SK-N-SH (cell line): ENCODE data around the gene CREB3L4. TPM values are rescaled to one million over a fixed set of nuclear protein-coding genes. Genes with fewer than 3 reads are reported as not detected.

Experiments used
- CTCF ChIA-PET: fragments of 300-600, 350-600 bp; formaldehyde crosslinking; extraction: SDS; loops from one replicate; lab custom pipeline; 2021; lab: Yijun Ruan, JAX
- POLR2A ChIA-PET: fragments of 350-600 bp; sonication (Branson Sonifier 250); formaldehyde crosslinking; extraction: SDS; loops from one replicate; lab custom pipeline; 2020; ENCODE audit warnings: antibody characterized with exemption, inconsistent platforms; lab: Yijun Ruan, JAX
- DNase-seq: peaks from one replicate; pipeline ENCODE4 v3.0.0; 2012
- H2AFZ ChIP-seq: fragments of 200-600 bp; sonication (generic); 2 replicates; pipeline ENCODE4 v1.8.1; 2016; ENCODE audit warnings: antibody characterized with exemption, mild to moderate bottlenecking, low read depth
- H3F3A ChIP-seq: fragments of 200-600 bp; sonication (generic); replicated peaks from 2 replicates; pipeline ENCODE3; 2016; ENCODE audit warnings: antibody characterized with exemption, mild to moderate bottlenecking; ENCODE audit not compliant: insufficient read depth
- H3K27ac ChIP-seq, 2 experiments: fragments of 200-500 bp in 1 of 2; fragments of 200-600 bp in 1 of 2; sonication (Bioruptor generic) in 1 of 2; sonication (generic), shearing (Covaris generic) in 1 of 2; 2 replicates each; pipeline versions ENCODE4 v1.5.1 to v1.6.1; 2014 to 2016; ENCODE audit warnings: low read depth in 2 of 2, inconsistent platforms in 1 of 2, low read length in 1 of 2, mild to moderate bottlenecking in 1 of 2, mixed read lengths in 1 of 2
- H3K27me3 ChIP-seq: fragments of 200-600 bp; sonication (generic), shearing (Covaris generic); 2 replicates; pipeline ENCODE4 v1.6.1; 2016; ENCODE audit warnings: mixed run types; ENCODE audit not compliant: insufficient read depth
- H3K36me3 ChIP-seq, 2 experiments: fragments of 200-500 bp in 1 of 2; fragments of 200-600 bp in 1 of 2; sonication (Bioruptor generic) in 1 of 2; sonication (generic) in 1 of 2; replicated peaks in 1 of 2; 2 replicates each; pipeline versions ENCODE3 to v1.5.1; 2014 to 2016; ENCODE audit warnings: low read length in 1 of 2, mild to moderate bottlenecking in 1 of 2; ENCODE audit not compliant: insufficient read depth in 2 of 2, control insufficient read depth in 1 of 2
- H3K4me1 ChIP-seq, 2 experiments: fragments of 200-500 bp in 1 of 2; fragments of 200-600 bp in 1 of 2; sonication (Bioruptor generic) in 1 of 2; sonication (generic), shearing (Covaris generic) in 1 of 2; 2 replicates each; pipeline versions ENCODE4 v1.5.1 to v1.6.1; 2014 to 2016; ENCODE audit warnings: low read depth in 1 of 2, low read length in 1 of 2, mixed run types in 1 of 2; ENCODE audit not compliant: insufficient read depth in 2 of 2, control insufficient read depth in 1 of 2
- H3K4me2 ChIP-seq: fragments of 200-600 bp; sonication (generic), shearing (Covaris generic); 2 replicates; pipeline ENCODE4 v1.6.1; 2017; ENCODE audit warnings: mixed run types
- H3K4me3 ChIP-seq, 2 experiments: fragments of 200-500 bp in 1 of 2; fragments of 200-600 bp in 1 of 2; sonication (Bioruptor generic) in 1 of 2; sonication (generic), shearing (Covaris generic) in 1 of 2; 2 replicates each; pipeline versions ENCODE4 v1.5.1 to v1.8.1; 2014 to 2016; ENCODE audit warnings: low read depth in 2 of 2, inconsistent platforms in 1 of 2, low read length in 1 of 2, mild to moderate bottlenecking in 1 of 2, mixed read lengths in 1 of 2, moderate library complexity in 1 of 2
- H3K79me2 ChIP-seq: fragments of 200-600 bp; sonication (generic); 2 replicates; pipeline ENCODE4 v1.8.1; 2017; ENCODE audit warnings: mild to moderate bottlenecking; ENCODE audit not compliant: insufficient read depth
- H3K9ac ChIP-seq: fragments of 200-600 bp; sonication (generic); 2 replicates; pipeline ENCODE4 v1.6.1; 2017; ENCODE audit warnings: mixed run types
- H3K9me2 ChIP-seq: fragments of 200-600 bp; sonication (generic); 2 replicates; pipeline ENCODE4 v1.6.1; 2017; ENCODE audit warnings: mixed run types
- H3K9me3 ChIP-seq: fragments of 200-600 bp; sonication (generic); 2 replicates; pipeline ENCODE4 v1.6.1; 2017; ENCODE audit warnings: mixed run types, mild to moderate bottlenecking, moderate library complexity
- H4K20me1 ChIP-seq: fragments of 200-600 bp; sonication (generic); 2 replicates; pipeline ENCODE4 v1.6.1; 2017; ENCODE audit warnings: mild to moderate bottlenecking, mixed run types; ENCODE audit not compliant: insufficient read depth
- CHD2 ChIP-seq: fragments of 150-350 bp; IDR thresholded peaks from 2 replicates; pipeline ENCODE4 v1.6.1; 2018; ENCODE audit warnings: low read length; ENCODE audit not compliant: partially characterized antibody
- EP300 ChIP-seq, 2 experiments: IDR thresholded peaks; 2 replicates each; pipeline versions ENCODE4 v1.4.0 to v1.6.1; 2012; ENCODE audit warnings: borderline replicate concordance in 1 of 2, low read depth in 1 of 2, low read length in 1 of 2
- FOSL2 ChIP-seq: IDR thresholded peaks from 2 replicates; pipeline ENCODE4 v1.4.0; 2012; ENCODE audit warnings: low read depth, mild to moderate bottlenecking, moderate library complexity, borderline replicate concordance
- FOXM1 ChIP-seq: IDR thresholded peaks from 2 replicates; pipeline ENCODE4 v1.4.0; 2012; ENCODE audit warnings: low read depth, mild to moderate bottlenecking
- POLR2AphosphoS5 ChIP-seq: IDR thresholded peaks from 2 replicates; pipeline ENCODE4 v1.6.1; 2012; ENCODE audit warnings: low read depth, low read length
- RCOR1 ChIP-seq: fragments of 150-350 bp; IDR thresholded peaks from 2 replicates; pipeline ENCODE4 v1.6.1; 2017; ENCODE audit warnings: antibody characterized with exemption, low read length
- REST ChIP-seq: IDR thresholded peaks from 2 replicates; pipeline ENCODE4 v1.6.1; 2012; ENCODE audit warnings: mild to moderate bottlenecking, low read depth, low read length, moderate library complexity
- RXRA ChIP-seq: IDR thresholded peaks from 2 replicates; pipeline ENCODE4 v1.4.0; 2012; ENCODE audit warnings: low read depth, mild to moderate bottlenecking, borderline replicate concordance
- SIN3A ChIP-seq: IDR thresholded peaks from 2 replicates; pipeline ENCODE4 v1.6.1; 2012; ENCODE audit warnings: low read depth, mild to moderate bottlenecking, low read length, moderate library complexity, borderline replicate concordance
- WGBS: methylation state at CpG from one replicate; pipeline ENCODE4 v1.1.6; 2017; ENCODE audit warnings: low lambda C conversion rate; 5-methylcytosine and 5-hydroxymethylcytosine counted together
- polyA plus RNA-seq, 3 experiments: library from polyadenylated mRNA; depleted of rRNA; stranded (reverse); fragments of >200 nt; gene quantifications; 2 replicates each; pipeline ENCODE4 v1.2.3, GENCODE V29; 2012
- TF ChIP-seq, protein P1 (sequence below): IDR thresholded peaks from 2 replicates; pipeline ENCODE4 v1.4.0; 2012; ENCODE audit warnings: low read depth
- TF ChIP-seq, protein P2 (sequence below): IDR thresholded peaks from 2 replicates; pipeline ENCODE4 v1.4.0; 2012; ENCODE audit warnings: low read depth, borderline replicate concordance
- TF ChIP-seq, protein P3 (sequence below): IDR thresholded peaks from 2 replicates; pipeline ENCODE4 v1.4.0; 2012; ENCODE audit warnings: low read depth, borderline replicate concordance
- TF ChIP-seq, protein P4 (sequence below): fragments of 150-350 bp; IDR thresholded peaks from 2 replicates; pipeline ENCODE4 v1.6.1; 2016; ENCODE audit warnings: mild to moderate bottlenecking, low read depth, low read length

CREB3L4 gene
- polyA plus RNA-seq, 1 of the 3 experiments (the other 2 are of a cell fraction): 12.8 TPM

GRCh38 chr1:153926405-153926804 is 41.3 kb upstream of the CREB3L4 start:
- Histone ChIP-seq H3K4me3 (no peak overlapping the region), H3F3A (peaks cover 22% of the 10 kb centered on the region), H3K27ac (no peak overlapping the region), H4K20me1 (peaks cover 5% of the 10 kb centered on the region), H3K9me2 (no peaks in the 10 kb centered on the region), H3K9me3 (no peaks in the 10 kb centered on the region), H3K4me1 (peaks cover 6 to 26% of the 10 kb centered on the region in 2 experiments; a peak in 3 of 4 replicates), H3K4me2 (no peak overlapping the region), H2AFZ (no peak overlapping the region), H3K36me3 (peaks cover 0 to 9% of the 10 kb centered on the region in 2 experiments), H3K79me2 (peaks cover 20% of the 10 kb centered on the region), H3K9ac (no peak overlapping the region), H3K27me3 (no peaks in the 10 kb centered on the region)
- no peak for TF ChIP-seq RCOR1
- TF ChIP-seq, protein P1, sequence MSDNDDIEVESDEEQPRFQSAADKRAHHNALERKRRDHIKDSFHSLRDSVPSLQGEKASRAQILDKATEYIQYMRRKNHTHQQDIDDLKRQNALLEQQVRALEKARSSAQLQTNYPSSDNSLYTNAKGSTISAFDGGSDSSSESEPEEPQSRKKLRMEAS: no peak
- no peak for TF ChIP-seq FOSL2
- no peak for TF ChIP-seq SIN3A
- TF ChIP-seq, protein P2, sequence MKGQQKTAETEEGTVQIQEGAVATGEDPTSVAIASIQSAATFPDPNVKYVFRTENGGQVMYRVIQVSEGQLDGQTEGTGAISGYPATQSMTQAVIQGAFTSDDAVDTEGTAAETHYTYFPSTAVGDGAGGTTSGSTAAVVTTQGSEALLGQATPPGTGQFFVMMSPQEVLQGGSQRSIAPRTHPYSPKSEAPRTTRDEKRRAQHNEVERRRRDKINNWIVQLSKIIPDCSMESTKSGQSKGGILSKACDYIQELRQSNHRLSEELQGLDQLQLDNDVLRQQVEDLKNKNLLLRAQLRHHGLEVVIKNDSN: no peak
- no peak for TF ChIP-seq FOXM1
- TF ChIP-seq REST: no peak
- TF ChIP-seq, protein P3, sequence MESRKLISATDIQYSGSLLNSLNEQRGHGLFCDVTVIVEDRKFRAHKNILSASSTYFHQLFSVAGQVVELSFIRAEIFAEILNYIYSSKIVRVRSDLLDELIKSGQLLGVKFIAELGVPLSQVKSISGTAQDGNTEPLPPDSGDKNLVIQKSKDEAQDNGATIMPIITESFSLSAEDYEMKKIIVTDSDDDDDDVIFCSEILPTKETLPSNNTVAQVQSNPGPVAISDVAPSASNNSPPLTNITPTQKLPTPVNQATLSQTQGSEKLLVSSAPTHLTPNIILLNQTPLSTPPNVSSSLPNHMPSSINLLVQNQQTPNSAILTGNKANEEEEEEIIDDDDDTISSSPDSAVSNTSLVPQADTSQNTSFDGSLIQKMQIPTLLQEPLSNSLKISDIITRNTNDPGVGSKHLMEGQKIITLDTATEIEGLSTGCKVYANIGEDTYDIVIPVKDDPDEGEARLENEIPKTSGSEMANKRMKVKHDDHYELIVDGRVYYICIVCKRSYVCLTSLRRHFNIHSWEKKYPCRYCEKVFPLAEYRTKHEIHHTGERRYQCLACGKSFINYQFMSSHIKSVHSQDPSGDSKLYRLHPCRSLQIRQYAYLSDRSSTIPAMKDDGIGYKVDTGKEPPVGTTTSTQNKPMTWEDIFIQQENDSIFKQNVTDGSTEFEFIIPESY: no peak
- TF ChIP-seq EP300 (IDR thresholded peaks at IDR 0.05; ENCODE audit: borderline replicate concordance in 1 of 2, low read depth in 1 of 2, low read length in 1 of 2): no peak
- no peak for TF ChIP-seq POLR2AphosphoS5
- TF ChIP-seq, protein P4, sequence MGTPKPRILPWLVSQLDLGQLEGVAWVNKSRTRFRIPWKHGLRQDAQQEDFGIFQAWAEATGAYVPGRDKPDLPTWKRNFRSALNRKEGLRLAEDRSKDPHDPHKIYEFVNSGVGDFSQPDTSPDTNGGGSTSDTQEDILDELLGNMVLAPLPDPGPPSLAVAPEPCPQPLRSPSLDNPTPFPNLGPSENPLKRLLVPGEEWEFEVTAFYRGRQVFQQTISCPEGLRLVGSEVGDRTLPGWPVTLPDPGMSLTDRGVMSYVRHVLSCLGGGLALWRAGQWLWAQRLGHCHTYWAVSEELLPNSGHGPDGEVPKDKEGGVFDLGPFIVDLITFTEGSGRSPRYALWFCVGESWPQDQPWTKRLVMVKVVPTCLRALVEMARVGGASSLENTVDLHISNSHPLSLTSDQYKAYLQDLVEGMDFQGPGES: no peak
- no peak for TF ChIP-seq RXRA
- no peak for TF ChIP-seq CHD2
- WGBS: 76% methylated on average over 4 of the region's 4 CpGs
- ChIA-PET POLR2A (interaction anchor here (0.7 to 1.1 kb wide), 2 partner anchors 64 to 1027 kb away, joined by 3 to 7 read pairs; partner anchors contain the start of gene RPS27), CTCF (interaction anchor here (0.6 to 2.0 kb wide), 2 partner anchors 19 to 255 kb away, joined by 3 to 5 read pairs; no protein-coding TSS in a partner anchor)
- DNase-seq: no peak
